IMR-90 (cell line): ENCODE results near the gene RTN1. TPM values are rescaled to one million over a fixed set of nuclear protein-coding genes. Genes with fewer than 3 reads are reported as not detected.

Experiments
- ATAC-seq: fragments of 200-7000 bp; cut with Tn5 transposase; 2 replicates; pipeline ENCODE4 v1.9.1; 2020; ENCODE audit warnings: low read depth, mild to moderate bottlenecking, moderate library complexity
- BruUV-seq: library from RNA; stranded (reverse); fragments of 400-500 nt; replicated peaks from 2 replicates; lab custom pipeline; 2021; lab: Mats Ljungman, UMichigan
- CTCF ChIA-PET: fragments of 300-600 bp; formaldehyde crosslinking; extraction: SDS; loops from one replicate; lab custom pipeline; 2021; ENCODE audit warnings: antibody characterized with exemption; lab: Yijun Ruan, JAX
- POLR2A ChIA-PET: fragments of 300-600 bp; sonication (Branson Sonifier 250); formaldehyde crosslinking; loops from one replicate; lab custom pipeline; 2022; ENCODE audit warnings: antibody characterized with exemption; ENCODE audit not compliant: unreplicated experiment; lab: Charles Lee
- DNase-seq: peaks from one replicate; pipeline ENCODE4 v3.0.0; 2013
- H2AFZ ChIP-seq: replicated peaks from 2 replicates; pipeline ENCODE3; 2013; ENCODE audit warnings: low read length, mild to moderate bottlenecking; ENCODE audit not compliant: poor library complexity
- H2AK5ac ChIP-seq: 2 replicates; pipeline ENCODE4 v1.6.1; 2013; ENCODE audit warnings: low read depth, low read length, inconsistent platforms
- H2AK9ac ChIP-seq: replicated peaks from 2 replicates; pipeline ENCODE3; 2013; ENCODE audit warnings: mild to moderate bottlenecking, low read depth, low read length, moderate library complexity; ENCODE audit not compliant: poor library complexity
- H2BK120ac ChIP-seq: 2 replicates; pipeline ENCODE4 v1.6.1; 2013; ENCODE audit warnings: low read depth, low read length, inconsistent platforms
- H2BK15ac ChIP-seq: 3 replicates; pipeline ENCODE4 v1.6.1; 2013; ENCODE audit warnings: low read depth, low read length, inconsistent platforms
- H2BK20ac ChIP-seq: 2 replicates; pipeline ENCODE4 v1.6.1; 2013; ENCODE audit warnings: low read depth, mild to moderate bottlenecking, inconsistent platforms, low read length, moderate library complexity
- H2BK5ac ChIP-seq: 2 replicates; pipeline ENCODE4 v1.6.1; 2013; ENCODE audit warnings: mild to moderate bottlenecking, low read depth, low read length, inconsistent platforms; ENCODE audit not compliant: poor library complexity, severe bottlenecking
- H3K14ac ChIP-seq: replicated peaks from 2 replicates; pipeline ENCODE4 v1.6.1; 2013; ENCODE audit warnings: low read depth, low read length, inconsistent platforms
- H3K18ac ChIP-seq: 2 replicates; pipeline ENCODE4 v1.6.1; 2013; ENCODE audit warnings: low read depth, low read length, control low read depth
- H3K23ac ChIP-seq: 2 replicates; pipeline ENCODE4 v1.6.1; 2013; ENCODE audit warnings: low read depth, low read length, inconsistent platforms
- H3K27ac ChIP-seq: 2 replicates; pipeline ENCODE4 v1.5.1; 2013; ENCODE audit warnings: mild to moderate bottlenecking, control low read depth, low read length; ENCODE audit not compliant: insufficient read depth
- H3K27me3 ChIP-seq: 2 replicates; pipeline ENCODE4 v1.6.1; 2013; ENCODE audit warnings: low read length; ENCODE audit not compliant: control insufficient read depth, insufficient read depth
- H3K36me3 ChIP-seq: 2 replicates; pipeline ENCODE4 v1.6.1; 2013; ENCODE audit warnings: low read length, mixed read lengths; ENCODE audit not compliant: control insufficient read depth, insufficient read depth
- H3K4ac ChIP-seq: 2 replicates; pipeline ENCODE4 v1.6.1; 2013; ENCODE audit warnings: low read depth, low read length, inconsistent platforms
- H3K4me1 ChIP-seq: 2 replicates; pipeline ENCODE4 v1.6.1; 2013; ENCODE audit warnings: low read length, mixed read lengths; ENCODE audit not compliant: control insufficient read depth, insufficient read depth
- H3K4me2 ChIP-seq: 2 replicates; pipeline ENCODE4 v1.6.1; 2013; ENCODE audit warnings: low read depth, mild to moderate bottlenecking, control low read depth, low read length, moderate library complexity
- H3K4me3 ChIP-seq: 2 replicates; pipeline ENCODE4 v1.5.1; 2013; ENCODE audit warnings: low read depth, mild to moderate bottlenecking, control low read depth, low read length, moderate library complexity; ENCODE audit not compliant: insufficient read depth
- H3K56ac ChIP-seq: 2 replicates; pipeline ENCODE4 v1.6.1; 2013; ENCODE audit warnings: low read length, inconsistent platforms; ENCODE audit not compliant: insufficient read depth; ENCODE audit errors: extremely low read depth
- H3K79me1 ChIP-seq, 2 experiments: 2 replicates each; pipeline ENCODE4 v1.6.1; 2013; ENCODE audit warnings: low read length in 2 of 2, inconsistent platforms in 1 of 2, low read depth in 1 of 2
- H3K9ac ChIP-seq: 2 replicates; pipeline ENCODE4 v1.6.1; 2013; ENCODE audit warnings: low read depth, low read length, control low read depth
- H3K9me1 ChIP-seq: 2 replicates; pipeline ENCODE4 v1.6.1; 2013; ENCODE audit warnings: low read length, inconsistent platforms; ENCODE audit not compliant: insufficient read depth
- H3K9me3 ChIP-seq: 2 replicates; pipeline ENCODE4 v1.6.1; 2013; ENCODE audit warnings: low read length; ENCODE audit not compliant: control insufficient read depth, insufficient read depth
- H4K20me1 ChIP-seq: 2 replicates; pipeline ENCODE4 v1.6.1; 2013; ENCODE audit warnings: low read length, inconsistent platforms; ENCODE audit not compliant: insufficient read depth
- H4K5ac ChIP-seq: 2 replicates; pipeline ENCODE4 v1.6.1; 2013; ENCODE audit warnings: mild to moderate bottlenecking, low read depth, low read length, control low read depth
- H4K8ac ChIP-seq, 2 experiments: 2 replicates each; pipeline ENCODE4 v1.6.1; 2013; ENCODE audit warnings: low read depth in 2 of 2, low read length in 2 of 2, control low read depth in 1 of 2, inconsistent platforms in 1 of 2
- H4K91ac ChIP-seq: 2 replicates; pipeline ENCODE4 v1.6.1; 2013; ENCODE audit warnings: low read depth, low read length, inconsistent platforms; ENCODE audit not compliant: insufficient read depth
- CEBPB ChIP-seq: IDR thresholded peaks from 2 replicates; pipeline ENCODE4 v1.6.1; 2012; ENCODE audit warnings: low read depth, low read length, improper control_type of control experiment
- CHD1 ChIP-seq: IDR thresholded peaks from 2 replicates; pipeline ENCODE4 v1.6.1; 2012; ENCODE audit warnings: low read depth, low read length, improper control_type of control experiment
- CTCF ChIP-seq: conservative IDR thresholded peaks from 2 replicates; pipeline ENCODE4 v1.5.1; 2012; ENCODE audit warnings: mild to moderate bottlenecking, low read depth, low read length, improper control_type of control experiment
- ELK1 ChIP-seq: fragments of 150-350 bp; IDR thresholded peaks from 2 replicates; pipeline ENCODE4 v1.6.1; 2016; ENCODE audit warnings: low read depth, mild to moderate bottlenecking, low read length, moderate library complexity, borderline replicate concordance
- FOS ChIP-seq: fragments of 150-350 bp; IDR thresholded peaks from 2 replicates; pipeline ENCODE4 v1.6.1; 2016; ENCODE audit warnings: low read depth, low read length
- MAFK ChIP-seq: IDR thresholded peaks from 2 replicates; pipeline ENCODE4 v1.6.1; 2012; ENCODE audit warnings: low read depth, low read length, improper control_type of control experiment
- MAZ ChIP-seq: IDR thresholded peaks from 2 replicates; pipeline ENCODE4 v1.6.1; 2012; ENCODE audit warnings: low read depth, mild to moderate bottlenecking, low read length, improper control_type of control experiment, moderate library complexity, borderline replicate concordance
- MXI1 ChIP-seq: IDR thresholded peaks from 2 replicates; pipeline ENCODE4 v1.6.1; 2012; ENCODE audit warnings: low read depth, mild to moderate bottlenecking, low read length, moderate library complexity, borderline replicate concordance
- NFE2L2 ChIP-seq: fragments of 150-350 bp; IDR thresholded peaks from 2 replicates; pipeline ENCODE4 v1.6.1; 2016; ENCODE audit warnings: low read depth, mild to moderate bottlenecking, low read length
- POLR2A ChIP-seq: IDR thresholded peaks from 2 replicates; pipeline ENCODE4 v1.6.1; 2012; ENCODE audit warnings: mild to moderate bottlenecking, low read depth, low read length
- RCOR1 ChIP-seq: IDR thresholded peaks from 2 replicates; pipeline ENCODE4 v1.6.1; 2012; ENCODE audit warnings: mild to moderate bottlenecking, low read length, improper control_type of control experiment; ENCODE audit not compliant: insufficient replicate concordance
- RFX5 ChIP-seq: IDR thresholded peaks from 2 replicates; pipeline ENCODE4 v1.8.0; 2012; ENCODE audit warnings: low read depth, mild to moderate bottlenecking, low read length, moderate library complexity
- SMC3 ChIP-seq: fragments of 150-350 bp; IDR thresholded peaks from 2 replicates; pipeline ENCODE4 v1.6.1; 2016; ENCODE audit warnings: low read depth, mild to moderate bottlenecking, antibody characterized with exemption, low read length, moderate library complexity
- USF2 ChIP-seq: fragments of 150-350 bp; IDR thresholded peaks from 2 replicates; pipeline ENCODE4 v1.6.1; 2017; ENCODE audit warnings: mild to moderate bottlenecking, antibody characterized with exemption, low read length, low read depth
- WGBS, 2 experiments: methylation state at CpG; one replicate each; pipeline versions ENCODE4 v1.1.5 to v1.1.7; 2013; ENCODE audit warnings: missing lambda C conversion rate in 2 of 2; ENCODE audit not compliant: insufficient read length in 1 of 2; ENCODE audit errors: extremely low coverage in 2 of 2; 5-methylcytosine and 5-hydroxymethylcytosine counted together
- dilution Hi-C: fragments of 300-500 bp; cut with HindIII; formaldehyde crosslinking; loops from one replicate; pipeline ENCODE4 v1.14.3; 2018; ENCODE audit warnings: low sequenced_read_pairs; ENCODE audit not compliant: unreplicated experiment
- in situ Hi-C: fragments of 300-500 bp; cut with MboI; formaldehyde crosslinking; loops from 3 replicates; pipeline ENCODE4 v1.14.3; 2019; ENCODE audit warnings: low sequenced_read_pairs, inconsistent platforms, mixed read lengths
- intact Hi-C: fragments of 100-400 bp; cut with micrococcal nuclease; formaldehyde crosslinking; loops from 2 replicates; pipeline ENCODE4 v1.10.0; 2022
- polyA plus RNA-seq, 3 experiments: library from polyadenylated mRNA; depleted of rRNA; stranded (reverse); fragments of >200 nt; gene quantifications; 2 replicates each; pipeline ENCODE4 v1.2.3, GENCODE V29; 2012; ENCODE audit warnings: low replicate concordance in 1 of 3
- total RNA-seq: library from RNA; depleted of rRNA; stranded (reverse); fragments of >200 nt; gene quantifications from 2 replicates; pipeline ENCODE4 v1.2.3, GENCODE V29; 2012

RTN1 gene
- total and polyA plus RNA-seq, 2 of the 4 experiments (the other 2 are of a cell fraction), result 0.18 to 0.46 TPM

GRCh38 chr14:59869381-59870255, 958 bp downstream of the RTN1 start:
- CTCF ChIA-PET, result interaction anchor here (0.6 to 1.1 kb wide), 2 partner anchors 28 to 123 kb away, joined by 4 to 9 read pairs; no protein-coding TSS in a partner anchor
- Histone ChIP-seq H3K9ac (no peak overlapping the region), H3K18ac (no peak overlapping the region), H3K9me1 (no peaks in the 10 kb centered on the region), H3K4me2 (peak overlapping the region; percentile 100; the same call in 1 of the 2 replicates), H3K56ac (no peak overlapping the region), H3K9me3 (no peaks in the 10 kb centered on the region), H2BK15ac (no peak overlapping the region), H3K4me1 (no peaks in the 10 kb centered on the region; the same call in 1 of the 2 replicates), H2AFZ (peak overlapping the region; percentile 91), H3K27me3 (peaks cover 24% of the 10 kb centered on the region), H2BK120ac (no peak overlapping the region), H4K91ac (no peak overlapping the region), H3K36me3 (no peaks in the 10 kb centered on the region), H4K20me1 (no peaks in the 10 kb centered on the region), H3K23ac (no peak overlapping the region), H2BK5ac (no peak overlapping the region), H3K79me1 (no peaks in the 10 kb centered on the region), H4K8ac (no peak overlapping the region), H3K14ac (no peak overlapping the region), H4K5ac (no peak overlapping the region), H3K4ac (no peak overlapping the region), H3K27ac (no peak overlapping the region), H2BK20ac (no peak overlapping the region), H3K4me3 (no peak overlapping the region), H2AK9ac (no peak overlapping the region), H2AK5ac (no peak overlapping the region)
- POLR2A ChIA-PET, result no interaction called here
- DNase-seq, result no peak
- intact Hi-C loops (no loop called here), dilution Hi-C loops (no loop called here), in situ Hi-C loops (no loop called here)
- BruUV-seq, result no TSS peak
- 3% methylated on average over 5 of the region's 44 CpGs; no CpG with 5 or more reads in 1 of the 2 experiments for WGBS, 2 experiments
- no peak for ATAC-seq
- no peak for TF ChIP-seq ELK1
- no peak for TF ChIP-seq NFE2L2
- no peak for TF ChIP-seq FOS
- TF ChIP-seq MXI1, result no peak
- no peak for TF ChIP-seq POLR2A
- no peak for TF ChIP-seq RCOR1
- no peak for TF ChIP-seq CHD1
- no peak for TF ChIP-seq RFX5
- no peak for TF ChIP-seq USF2
- no peak for TF ChIP-seq MAZ
- no peak for TF ChIP-seq CEBPB
- TF ChIP-seq CTCF, result no peak
- TF ChIP-seq MAFK, result no peak
- no peak for TF ChIP-seq SMC3
